HK-2 (cell line): ENCODE results near the gene PLA2G4B.
A peak's percentile ranks its signal among the peaks of the same experiment; 100 is the strongest.

ENCODE experiments used
- DNase-seq: peaks from one replicate; pipeline ENCODE4 v3.0.0-alpha.2; 2018; ENCODE audit not compliant: unreplicated experiment

The PLA2G4B gene

GRCh38 chr15:41809121-41809520 lies 29.5 kb upstream of the PLA2G4B start:
- no peak for DNase-seq

GRCh38 chr15:41809526-41810220 lies 29.0 kb upstream of the PLA2G4B start:
- DNase-seq, result no peak

GRCh38 chr15:41810651-41811431 lies 27.8 kb upstream of the PLA2G4B start:
- no peak for DNase-seq

DNA sequence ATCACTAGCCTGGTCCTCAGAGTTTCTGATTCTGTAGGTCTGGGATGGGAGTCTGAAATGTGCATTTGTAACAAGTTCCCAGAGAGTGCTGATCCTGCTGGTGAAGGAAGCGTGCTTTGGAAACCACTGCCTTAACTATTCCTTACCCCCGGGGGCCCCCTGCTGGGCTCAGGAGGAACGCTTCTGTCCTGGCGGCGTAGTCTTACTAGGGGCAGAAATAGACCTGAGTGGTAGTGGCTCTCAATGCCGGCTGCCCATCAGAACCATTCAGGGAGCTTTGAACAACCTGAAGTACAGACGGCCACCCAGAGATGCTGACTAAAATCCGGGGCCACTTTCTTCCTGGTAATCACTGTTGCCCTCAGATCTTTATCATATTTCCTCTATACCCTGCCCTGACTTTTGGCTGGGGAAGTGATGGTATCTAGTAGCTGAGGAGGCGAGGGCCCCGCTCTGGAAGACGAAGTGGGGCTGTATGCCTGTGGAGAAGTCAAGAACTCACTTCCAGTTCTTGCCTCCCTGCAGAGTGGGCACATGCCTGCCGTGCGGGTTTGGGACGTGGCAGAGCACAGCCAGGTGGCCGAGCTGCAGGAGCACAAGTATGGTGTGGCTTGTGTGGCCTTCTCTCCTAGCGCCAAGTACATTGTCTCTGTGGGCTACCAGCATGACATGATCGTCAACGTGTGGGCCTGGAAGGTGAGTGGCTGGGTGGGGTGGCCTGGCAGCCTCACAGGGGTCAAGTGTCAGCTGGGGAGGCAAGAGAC lies 27.0 kb upstream of the PLA2G4B start:
- peak; percentile 71 for DNase-seq

DNA sequence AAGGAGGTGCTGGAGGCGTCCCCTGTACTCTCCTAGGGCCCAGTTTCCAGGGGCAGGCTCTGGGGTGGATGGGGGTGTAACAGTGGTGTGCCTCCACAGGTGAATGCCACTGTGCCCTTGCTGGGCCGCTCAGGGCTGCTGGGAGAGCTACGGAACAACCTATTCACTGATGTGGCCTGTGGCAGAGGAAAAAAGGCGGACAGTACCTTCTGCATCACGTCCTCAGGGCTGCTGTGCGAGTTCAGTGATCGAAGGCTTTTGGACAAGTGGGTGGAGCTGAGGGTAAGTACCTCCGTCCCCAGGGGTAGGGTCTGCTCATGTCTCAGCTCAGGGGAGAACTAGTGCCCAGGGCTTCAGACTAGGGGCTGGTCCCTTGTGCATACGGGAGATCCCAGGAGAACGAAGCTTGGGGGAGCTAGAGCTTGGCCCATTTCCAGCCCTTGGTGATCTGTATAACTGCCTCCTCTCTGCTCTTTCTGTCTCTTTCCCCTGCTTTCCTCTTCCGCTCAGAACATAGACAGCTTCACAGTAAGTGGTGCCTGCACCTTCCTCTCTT lies 25.7 kb upstream of the PLA2G4B start:
- no peak for DNase-seq

GRCh38 chr15:41813426-41813825 lies 25.2 kb upstream of the PLA2G4B start:
- DNase-seq, result no peak

DNA sequence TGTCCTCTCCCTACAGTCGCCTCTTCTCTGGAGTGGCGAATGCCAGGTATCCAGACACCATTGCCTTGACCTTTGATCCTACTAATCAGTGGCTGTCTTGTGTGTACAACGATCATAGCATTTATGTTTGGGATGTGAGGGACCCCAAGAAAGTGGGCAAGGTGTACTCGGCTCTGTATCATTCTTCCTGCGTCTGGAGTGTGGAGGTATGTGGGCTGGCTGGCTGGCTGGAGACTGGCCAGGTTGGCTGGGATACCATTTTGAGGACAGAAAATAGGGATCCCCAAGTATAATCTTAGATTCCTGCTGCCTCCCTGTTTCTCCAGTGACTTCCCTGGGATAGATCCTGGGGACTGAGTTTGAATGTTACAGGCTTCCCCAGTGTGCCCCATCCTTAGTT lies 24.1 kb upstream of the PLA2G4B start:
- DNase-seq, result no peak

DNA sequence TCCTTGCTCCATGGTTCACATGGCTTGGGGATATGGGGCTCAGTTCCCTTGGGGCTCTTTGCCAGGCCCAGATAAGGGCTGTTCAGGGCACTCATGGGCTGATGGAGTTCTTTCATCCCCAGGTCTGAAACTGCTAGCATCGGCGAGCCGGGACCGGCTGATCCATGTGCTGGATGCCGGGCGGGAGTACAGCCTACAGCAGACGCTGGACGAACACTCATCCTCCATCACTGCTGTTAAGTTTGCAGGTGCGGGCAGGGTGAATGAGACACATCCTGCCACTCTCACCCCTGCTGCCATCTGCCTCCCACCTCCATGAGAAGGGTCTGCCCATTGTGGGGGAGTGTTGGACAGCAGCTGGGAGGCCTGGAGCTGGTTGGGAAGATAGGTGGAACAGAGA lies 21.9 kb upstream of the PLA2G4B start:
- no peak for DNase-seq

DNA sequence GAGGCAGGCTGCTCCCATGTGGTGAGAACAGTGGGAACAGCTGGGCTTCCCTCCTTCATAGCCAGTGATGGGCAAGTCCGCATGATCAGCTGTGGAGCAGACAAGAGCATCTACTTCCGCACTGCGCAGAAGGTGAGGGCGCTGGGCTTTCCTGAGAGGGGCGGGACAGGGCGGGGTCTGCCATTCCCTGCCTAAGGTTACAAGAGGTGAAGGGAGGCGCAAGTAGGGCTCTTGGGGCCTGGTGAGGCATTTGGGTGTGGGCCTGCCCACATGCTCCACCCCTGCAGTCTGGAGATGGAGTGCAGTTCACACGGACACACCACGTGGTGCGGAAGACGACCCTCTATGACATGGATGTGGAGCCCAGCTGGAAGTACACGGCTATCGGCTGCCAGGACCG lies 21.3 kb upstream of the PLA2G4B start:
- no peak for DNase-seq

DNA sequence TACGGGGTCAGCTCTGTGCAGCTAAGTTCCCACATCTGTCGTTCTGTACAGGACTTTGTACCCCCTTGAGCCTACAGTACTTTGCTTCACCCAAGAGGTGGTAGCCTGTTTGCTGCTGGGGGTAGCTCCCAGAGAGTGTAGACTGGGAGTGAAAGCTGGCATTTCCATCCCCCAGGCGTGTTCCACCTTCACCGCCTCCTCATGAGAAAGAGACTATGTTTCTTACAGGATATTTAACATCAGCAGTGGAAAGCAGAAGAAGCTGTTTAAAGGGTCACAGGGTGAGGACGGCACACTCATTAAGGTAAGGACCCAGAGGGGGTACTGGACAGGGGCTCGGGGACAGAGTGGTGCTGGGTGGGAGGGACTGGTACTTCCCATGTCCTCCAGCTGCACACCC lies 20.9 kb upstream of the PLA2G4B start:
- no peak for DNase-seq

DNA sequence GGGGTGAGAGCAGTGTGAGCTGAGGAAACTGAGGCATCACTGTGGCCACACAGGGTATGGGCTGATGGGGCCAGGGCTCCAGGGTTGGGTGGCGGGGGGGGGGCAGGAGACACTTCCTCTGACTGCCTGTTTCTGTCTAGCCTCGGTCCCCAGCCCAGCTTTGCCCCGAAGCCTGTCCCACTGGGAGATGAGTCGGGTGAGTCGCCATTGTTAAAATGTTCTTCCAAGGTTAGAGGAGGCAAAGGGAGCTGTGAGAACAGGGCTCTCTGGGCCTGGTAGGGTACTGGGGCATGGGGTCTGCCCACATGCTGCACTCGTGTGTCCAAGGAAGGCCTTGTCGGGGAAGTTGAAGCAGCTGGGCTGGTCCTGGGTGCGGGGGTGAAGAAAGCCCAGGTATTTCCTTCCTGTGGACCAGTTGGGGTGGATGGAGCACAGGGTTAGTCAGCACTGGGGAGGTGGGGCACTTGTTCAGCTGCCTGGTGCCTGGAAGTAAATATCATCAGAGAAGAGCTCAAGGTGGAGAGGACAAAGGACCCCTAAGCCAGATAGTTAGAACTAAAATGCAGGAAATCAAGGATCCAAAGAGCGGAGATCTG lies 19.1 kb upstream of the PLA2G4B start:
- DNase-seq, result no peak

GRCh38 chr15:41820791-41821423 lies 17.7 kb upstream of the PLA2G4B start:
- DNase-seq, result no peak

DNA sequence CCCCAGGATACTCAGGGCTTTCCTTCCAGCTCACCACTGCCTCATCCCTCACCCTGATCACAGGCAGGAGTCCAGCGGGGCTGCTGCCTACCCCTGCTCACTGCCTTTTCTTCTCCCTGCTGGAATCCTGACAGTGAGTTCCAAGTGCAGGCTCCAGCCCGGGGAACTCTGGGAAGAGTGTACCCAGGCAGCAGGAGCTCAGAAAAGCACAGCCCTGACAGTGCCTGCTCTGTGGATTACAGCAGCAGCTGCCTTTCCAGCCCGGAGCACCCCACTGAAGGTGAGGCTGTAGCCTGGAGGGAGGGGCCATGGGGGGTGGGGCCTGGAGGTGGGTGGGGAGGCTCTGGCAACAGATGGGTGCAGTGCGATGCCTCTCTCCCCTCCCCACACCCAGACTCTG lies 16.8 kb upstream of the PLA2G4B start:
- no peak for DNase-seq

GRCh38 chr15:41822471-41822870 lies 16.2 kb upstream of the PLA2G4B start:
- no peak for DNase-seq

- no peak for DNase-seq
Observed at GRCh38 chr15:41822957-41823356, 15.7 kb upstream of the PLA2G4B start.

GRCh38 chr15:41823502-41823901 lies 15.1 kb upstream of the PLA2G4B start:
- DNase-seq, result no peak

DNA sequence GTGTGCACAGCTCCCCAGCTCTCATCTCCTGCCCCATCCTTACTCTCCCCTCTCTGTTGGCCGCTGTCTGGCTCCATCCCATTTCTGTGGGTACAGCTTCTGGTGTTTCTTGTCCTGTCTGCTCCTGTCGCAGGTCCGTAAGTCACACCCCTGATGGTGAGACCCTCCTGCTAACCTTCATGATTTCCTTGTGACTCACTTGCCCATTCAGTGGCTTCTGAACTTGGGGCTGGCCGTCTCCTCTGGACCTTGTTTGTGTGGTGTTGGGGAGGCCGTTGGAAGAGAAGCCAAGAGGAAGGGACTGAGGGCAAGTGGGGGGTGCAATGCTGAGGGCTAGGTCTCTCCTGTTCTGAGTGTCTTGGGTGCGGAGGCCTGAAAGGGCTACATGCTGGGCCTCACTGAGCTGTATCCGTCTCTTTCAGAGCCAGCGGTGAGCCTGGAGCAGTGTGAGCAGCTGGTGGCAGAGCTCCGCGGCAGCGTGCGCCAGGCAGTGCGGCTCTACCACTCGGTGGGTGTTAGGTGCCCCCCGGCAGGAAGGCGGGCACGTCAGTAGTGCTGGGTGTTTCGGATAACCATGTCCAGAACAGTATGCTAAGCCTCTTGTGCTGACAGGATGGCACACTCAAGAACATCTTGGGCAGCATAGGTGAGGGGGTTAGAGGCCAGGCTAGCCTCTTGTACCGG lies 14.4 kb upstream of the PLA2G4B start:
- DNase-seq, result no peak

DNA sequence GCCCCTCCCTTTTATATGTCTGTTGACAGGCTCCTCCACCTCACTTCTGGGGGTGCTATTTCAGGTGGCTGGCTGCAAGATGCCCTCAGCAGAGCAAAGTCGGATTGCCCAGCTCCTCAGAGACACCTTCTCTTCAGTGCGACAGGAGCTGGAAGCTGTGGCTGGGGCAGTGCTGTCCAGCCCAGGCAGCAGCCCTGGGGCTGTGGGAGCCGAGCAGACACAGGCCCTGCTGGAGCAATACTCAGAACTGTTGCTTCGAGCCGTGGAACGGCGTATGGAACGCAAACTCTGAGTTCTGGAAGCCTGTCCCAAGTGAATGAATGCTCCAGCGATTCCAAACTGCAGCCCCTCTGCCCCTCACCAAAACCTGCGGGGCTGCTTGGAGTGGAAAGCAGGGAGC lies 13.5 kb upstream of the PLA2G4B start:
- no peak for DNase-seq

DNA sequence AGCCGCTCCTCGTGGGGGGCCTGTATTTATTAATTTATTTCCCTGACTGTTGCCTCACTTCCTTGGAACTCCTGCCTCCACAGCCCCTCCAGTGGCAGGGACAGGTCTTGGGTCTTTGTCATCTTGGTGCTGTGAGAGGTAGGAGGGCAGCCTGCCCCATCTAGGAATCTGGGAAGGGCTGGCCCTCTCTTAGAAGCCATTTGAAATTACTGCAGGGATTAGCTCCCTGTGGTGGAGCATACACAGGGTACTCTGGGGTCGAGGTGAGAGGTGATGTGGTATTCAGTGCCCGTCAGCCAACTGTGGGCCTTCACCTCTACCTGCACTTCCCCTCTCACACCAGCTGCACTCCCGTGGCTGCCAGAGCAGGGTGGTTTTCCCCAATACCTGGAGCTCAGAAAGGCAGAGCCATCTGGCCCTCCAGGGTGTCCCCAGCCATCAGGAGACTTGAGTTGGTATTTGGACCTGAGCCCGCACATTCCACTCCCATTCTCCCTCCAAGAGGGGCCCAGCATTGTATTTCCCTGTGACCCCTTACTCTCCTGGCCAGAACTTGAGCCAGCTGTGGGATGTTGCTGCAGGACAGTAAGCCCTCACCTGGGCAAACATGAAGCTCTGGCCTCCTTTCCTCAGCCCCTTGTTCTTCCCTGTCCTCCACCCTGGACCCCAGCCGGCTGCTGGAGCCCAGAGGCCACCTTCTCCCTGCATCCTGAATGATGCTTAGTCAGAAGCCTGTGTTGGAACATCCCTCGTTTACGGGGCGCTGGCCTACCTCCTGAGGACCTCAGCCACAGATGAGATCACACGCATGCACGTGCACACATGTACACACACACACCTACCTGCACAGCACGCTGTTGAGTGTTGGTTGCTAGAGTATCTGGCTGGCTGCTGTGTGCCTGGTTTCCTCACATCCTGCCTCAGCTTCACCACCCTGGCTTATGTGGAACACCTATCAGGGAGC lies 12.8 kb upstream of the PLA2G4B start:
- DNase-seq, result no peak
